Fibroblast of villous mesenchyme (primary cell): Measurements from ENCODE around the gene RTL1. TPM values are rescaled to one million over a fixed set of nuclear protein-coding genes. Genes with fewer than 3 reads are reported as not detected.

Experiments
- DNase-seq: peaks from one replicate; pipeline ENCODE4 v3.0.0-alpha.2; 2010; ENCODE audit warnings: low read depth
- H3K4me3 ChIP-seq: 2 replicates; pipeline ENCODE4 v1.5.1; 2011; ENCODE audit warnings: low read depth, mild to moderate bottlenecking, low read length
- CTCF ChIP-seq: IDR thresholded peaks from 2 replicates; pipeline ENCODE4 v1.5.1; 2012; ENCODE audit warnings: low read depth, mild to moderate bottlenecking, low read length; ENCODE audit not compliant: insufficient read depth
- total RNA-seq: library from RNA; depleted of rRNA; stranded (reverse); fragments of >200 nt; gene quantifications from 2 replicates; pipeline ENCODE4 v1.2.3, GENCODE V29; 2012

The RTL1 gene
- total RNA-seq, 1 donor: not detected

- no peak for DNase-seq
- H3K4me3 ChIP-seq: no peak overlapping the region
- TF ChIP-seq CTCF: no peak
These were observed 4.3 kb downstream of the RTL1 start for GRCh38 chr14:100898935-100899883.

GRCh38 chr14:100898465-100898864 lies 5.1 kb downstream of the RTL1 start:
- no peak for DNase-seq
- no peak overlapping the region for H3K4me3 ChIP-seq
- no peak for TF ChIP-seq CTCF

- no peak for DNase-seq
- no peak overlapping the region for H3K4me3 ChIP-seq
- no peak for TF ChIP-seq CTCF
These were observed 7.0 kb downstream of the RTL1 start for GRCh38 chr14:100896369-100897060.

GRCh38 chr14:100895411-100895810 lies 8.1 kb downstream of the RTL1 start:
- TF ChIP-seq CTCF: no peak
- no peak for DNase-seq
- H3K4me3 ChIP-seq: no peak overlapping the region

- DNase-seq: no peak
- TF ChIP-seq CTCF: no peak
- H3K4me3 ChIP-seq: no peak overlapping the region
These were observed 9.1 kb downstream of the RTL1 start for GRCh38 chr14:100894416-100894815.

GRCh38 chr14:100893760-100894159 lies 9.8 kb downstream of the RTL1 start:
- no peak for TF ChIP-seq CTCF
- DNase-seq: no peak
- no peak overlapping the region for H3K4me3 ChIP-seq
